CD4-positive, alpha-beta T cell treated with Interleukin-21 for 1 hour (primary cell): Measurements from ENCODE around the gene ANKRD22.

Experiments used
- DNase-seq: peaks from one replicate; pipeline ENCODE4 v3.0.0-alpha.2; 2020

The ANKRD22 gene

DNA sequence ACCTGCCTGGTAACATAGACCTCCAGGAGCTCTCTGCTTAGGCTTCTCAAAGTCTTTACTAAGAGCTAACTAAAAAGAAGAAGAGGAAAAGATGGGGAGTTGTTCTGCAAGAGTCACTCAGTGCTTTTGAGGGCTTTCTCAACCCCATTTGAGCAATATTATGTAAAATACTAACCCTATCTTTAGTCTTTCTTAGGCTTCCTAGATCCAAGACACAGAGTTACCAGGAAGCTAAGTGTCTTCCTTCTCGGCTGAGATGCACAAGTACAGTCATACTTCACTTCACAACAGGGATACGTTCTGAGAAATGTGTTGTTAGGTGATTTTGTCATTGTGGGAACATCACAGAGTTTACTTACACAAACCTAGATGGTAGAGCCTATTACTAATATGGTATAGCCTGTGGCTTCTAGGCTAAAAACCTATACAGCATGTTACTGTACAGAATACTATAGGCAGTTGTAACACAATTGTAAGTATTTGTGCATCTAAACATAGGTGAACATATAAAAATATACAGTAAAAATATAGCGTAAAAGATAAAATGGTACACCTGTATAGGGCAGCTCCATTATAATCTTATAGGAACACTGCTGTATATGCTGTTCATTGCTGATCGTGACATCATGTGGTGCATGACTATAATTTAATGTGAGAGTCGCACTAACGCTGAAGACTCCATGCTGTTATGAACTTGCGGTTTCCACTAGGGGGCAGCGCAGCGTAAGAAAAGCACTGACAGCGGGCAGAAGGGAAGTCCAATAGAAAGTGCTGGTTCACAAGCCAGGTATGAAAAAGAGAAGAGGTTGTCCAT is 16.3 kb downstream of the ANKRD22 start:
- DNase-seq, result peak; percentile 89

DNA sequence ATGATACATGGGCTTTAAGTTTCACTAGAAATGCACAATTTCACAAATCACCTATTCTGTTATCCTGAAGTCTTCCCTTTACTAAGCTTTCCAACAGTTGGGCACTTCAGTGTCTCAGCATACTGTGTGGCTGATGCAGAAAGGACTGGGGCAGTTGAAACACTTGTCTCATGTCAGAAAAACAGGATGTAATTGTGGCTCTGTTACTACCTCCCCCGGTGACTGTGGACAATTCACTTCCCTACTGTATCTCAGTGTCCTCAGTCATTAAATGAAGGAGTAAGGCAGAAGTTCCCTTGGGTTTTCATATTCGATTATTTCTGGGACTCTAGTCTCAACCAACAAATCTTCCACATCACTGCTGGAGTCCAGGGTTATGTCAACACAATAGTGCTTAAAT is 17.9 kb downstream of the ANKRD22 start:
- no peak for DNase-seq

DNA sequence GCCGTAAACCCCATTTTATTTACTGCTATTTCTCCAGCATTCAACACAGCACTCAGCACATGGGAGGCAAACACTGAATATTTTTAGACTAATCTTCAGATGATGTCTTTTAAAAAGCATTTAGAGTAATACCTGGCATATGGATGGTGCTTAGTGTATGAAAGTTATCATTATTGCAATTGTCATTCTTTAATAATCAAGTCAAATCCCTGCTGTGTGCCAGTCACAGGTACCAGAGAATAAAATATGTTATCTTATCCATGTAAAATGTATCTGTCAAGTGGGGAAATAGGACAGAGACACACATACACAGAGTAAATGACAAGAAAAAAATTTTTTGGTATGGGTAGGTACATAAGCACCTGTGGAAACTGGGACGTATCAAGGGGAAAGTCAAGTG is 18.5 kb downstream of the ANKRD22 start:
- DNase-seq, result no peak

DNA sequence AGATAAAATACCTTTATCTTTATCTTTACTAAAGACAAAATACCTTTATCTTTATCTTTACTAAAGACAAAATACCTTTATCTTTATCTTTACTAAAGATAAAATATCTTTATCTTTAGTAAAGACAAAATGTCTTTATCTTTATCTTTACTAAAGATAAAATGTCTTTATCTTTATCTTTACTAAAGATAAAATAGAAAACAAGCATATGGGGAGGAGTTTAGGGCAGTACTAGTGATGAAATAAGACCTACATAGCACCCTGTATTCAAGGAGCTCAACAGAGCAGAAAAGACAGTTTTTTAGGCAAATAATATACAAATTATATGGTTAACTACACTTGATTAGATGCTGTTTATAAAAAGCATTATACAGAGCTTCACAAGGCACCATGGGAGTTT is 19.3 kb downstream of the ANKRD22 start:
- DNase-seq, result no peak

DNA sequence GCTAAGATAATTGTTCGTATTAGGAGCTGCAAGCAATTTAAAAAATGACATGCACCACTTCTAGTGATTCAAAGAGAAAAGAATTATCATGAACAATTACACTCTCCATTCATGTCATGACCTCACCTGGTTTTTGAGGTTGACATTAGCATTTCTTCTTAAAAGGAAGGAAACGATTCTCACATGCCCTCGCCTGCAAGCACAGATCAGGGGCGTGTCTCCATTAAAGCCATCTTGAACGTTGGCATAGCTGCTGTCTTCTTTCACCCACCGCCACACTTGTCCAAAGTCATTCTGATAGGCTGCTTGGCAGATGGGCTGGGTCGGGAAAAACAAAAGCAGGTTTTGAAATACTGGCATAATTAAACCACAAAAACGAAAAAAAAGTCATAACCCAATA is 19.9 kb downstream of the ANKRD22 start:
- DNase-seq, result peak; percentile 67

DNA sequence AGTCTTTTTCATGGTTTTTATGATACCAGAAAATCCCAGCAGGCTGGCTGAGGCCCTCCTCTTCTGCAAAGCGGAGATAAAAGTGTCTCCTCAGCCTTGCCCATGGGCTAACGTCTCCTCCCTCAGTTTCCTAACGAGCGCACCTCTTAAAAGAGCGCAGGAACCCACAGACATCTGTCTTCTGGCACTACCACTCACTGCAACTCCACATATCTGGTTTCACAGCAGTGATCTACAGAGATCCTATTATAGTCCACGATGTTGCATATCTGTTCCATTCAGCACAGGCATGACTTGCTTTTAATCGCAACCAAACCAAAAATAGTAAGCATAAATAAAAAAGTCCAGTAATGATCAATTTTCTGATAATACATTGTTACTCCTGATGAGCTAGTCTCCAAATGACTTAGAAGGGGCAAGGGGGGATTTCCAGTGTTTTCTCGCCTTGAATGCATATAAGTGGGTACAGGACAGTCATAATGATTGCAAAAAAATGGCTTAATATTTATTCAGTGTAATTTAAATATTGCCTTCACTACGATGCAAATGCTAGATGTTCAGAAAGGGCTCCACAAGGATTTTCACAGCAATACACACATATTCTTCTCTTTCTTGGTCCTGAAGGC is 20.9 kb downstream of the ANKRD22 start:
- no peak for DNase-seq

DNA sequence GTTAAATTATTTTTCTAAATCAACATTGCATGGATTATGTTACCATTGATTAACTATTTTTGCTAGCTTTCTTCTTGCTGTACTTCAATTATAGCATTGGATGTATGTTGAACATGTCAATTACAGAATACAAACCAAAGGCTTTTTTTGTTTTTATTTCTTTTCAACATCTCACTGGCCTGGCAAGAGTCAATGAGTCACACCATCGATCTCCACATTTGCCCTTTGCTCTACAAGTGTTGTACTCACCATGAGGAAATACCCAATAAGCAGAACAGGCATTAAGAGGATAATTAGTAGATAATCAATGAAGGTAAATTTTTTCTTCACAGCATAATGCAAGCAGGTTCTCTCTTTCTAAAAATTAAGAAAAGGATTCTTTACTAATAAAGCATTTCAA is 23.3 kb downstream of the ANKRD22 start:
- no peak for DNase-seq

DNA sequence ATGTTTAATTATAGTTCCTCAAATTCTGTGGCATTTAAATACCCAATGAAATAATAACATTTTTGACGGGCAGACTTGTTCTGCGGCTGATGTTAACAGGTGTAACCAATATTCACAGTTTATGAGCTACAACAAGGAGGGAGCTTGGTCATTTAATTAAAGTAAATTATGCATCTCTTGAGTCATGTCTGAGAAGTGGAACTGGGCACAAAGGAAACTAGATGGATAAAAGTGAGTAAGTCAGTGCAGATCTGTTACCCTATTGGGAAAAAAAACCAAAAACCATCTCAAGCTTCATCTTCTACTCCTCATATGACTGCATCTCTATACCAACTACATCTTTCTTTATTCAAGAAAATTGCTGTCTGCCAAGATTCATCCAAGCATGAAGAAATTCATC is 24.0 kb downstream of the ANKRD22 start:
- no peak for DNase-seq

DNA sequence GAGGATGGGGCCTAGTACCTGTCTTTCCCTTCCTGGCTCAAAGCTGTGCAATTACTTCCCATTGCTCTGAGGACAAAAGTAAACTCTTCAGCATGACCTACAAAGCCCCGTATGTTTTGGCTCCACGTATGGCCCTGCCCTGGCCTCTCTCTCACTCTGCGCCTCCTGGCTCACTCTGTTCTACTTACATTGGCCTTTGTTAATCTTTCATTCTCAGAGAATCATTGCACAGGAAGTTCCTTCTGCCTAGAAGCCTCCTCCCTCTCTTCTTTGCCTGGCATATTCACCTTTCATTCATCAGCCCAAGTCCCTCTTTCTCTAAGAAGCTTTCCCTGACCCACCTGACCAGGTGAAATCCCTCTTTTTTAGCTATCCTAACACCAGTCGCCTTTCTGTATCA is 25.3 kb downstream of the ANKRD22 start:
- DNase-seq, result no peak

DNA sequence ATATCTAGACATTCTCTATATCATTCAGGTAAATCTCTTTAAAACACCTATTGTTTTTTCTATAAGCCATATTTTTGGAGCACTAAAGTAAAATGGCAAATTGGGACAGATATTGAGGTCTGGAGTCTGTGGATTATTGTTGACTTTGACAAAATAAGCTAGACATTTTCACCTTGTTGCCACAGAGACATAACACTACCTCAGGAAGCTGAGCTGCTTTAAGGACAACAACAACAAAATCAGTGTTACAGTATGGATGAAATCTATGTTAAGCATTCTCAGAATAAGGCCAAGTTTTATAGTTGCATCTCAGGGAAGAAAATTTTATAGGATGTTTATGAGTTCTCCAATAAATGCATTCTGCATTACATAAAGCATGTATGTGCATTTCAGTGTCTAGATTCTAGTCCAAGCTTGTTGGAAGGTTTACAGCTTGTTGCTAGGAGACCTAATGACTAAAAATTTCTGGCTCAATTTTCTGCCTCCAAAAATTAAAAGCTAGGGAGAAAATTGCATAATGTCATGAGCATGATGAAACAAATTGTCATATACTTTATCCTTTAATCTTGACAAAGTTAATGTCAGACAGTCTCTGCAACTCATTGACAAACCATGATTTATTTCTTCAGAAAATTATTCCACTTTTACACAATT is 30.8 kb downstream of the ANKRD22 start:
- peak; percentile 12 for DNase-seq

DNA sequence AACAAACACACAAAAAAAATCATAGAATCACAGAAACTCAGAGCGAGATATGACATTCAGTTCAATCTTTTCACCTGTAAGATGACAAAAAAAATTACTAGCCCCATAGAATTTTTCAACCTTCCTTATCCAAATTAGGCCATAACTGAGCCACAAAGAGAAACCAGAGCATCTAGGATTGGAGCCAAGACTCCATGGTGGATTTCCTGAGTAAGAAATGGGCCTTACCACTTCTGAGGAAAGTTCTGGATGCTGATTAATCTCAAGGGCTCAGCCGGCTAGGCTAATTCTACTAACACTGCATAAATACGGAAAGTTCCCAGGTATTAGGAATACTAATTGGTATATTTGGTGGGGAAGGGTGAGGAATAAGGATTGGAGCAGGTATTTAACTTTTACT is 32.4 kb downstream of the ANKRD22 start:
- no peak for DNase-seq

DNA sequence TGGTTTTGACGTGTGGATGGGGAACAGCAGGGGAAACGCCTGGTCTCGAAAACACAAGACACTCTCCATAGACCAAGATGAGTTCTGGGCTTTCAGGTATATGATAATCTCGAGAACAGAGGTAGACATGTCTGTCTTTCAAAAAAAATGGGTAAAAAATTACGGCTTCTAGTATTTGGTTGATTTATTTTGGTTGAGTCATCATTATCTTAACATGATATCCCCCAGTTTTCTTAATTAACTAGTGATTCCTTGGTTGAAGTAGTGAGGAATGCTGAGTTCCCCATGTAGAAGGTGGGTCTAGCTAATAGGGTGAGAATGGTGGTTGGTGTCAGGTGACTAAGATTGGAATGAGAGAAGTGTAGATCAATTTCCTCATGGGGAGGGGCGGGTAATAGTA is 38.4 kb downstream of the ANKRD22 start:
- no peak for DNase-seq

DNA sequence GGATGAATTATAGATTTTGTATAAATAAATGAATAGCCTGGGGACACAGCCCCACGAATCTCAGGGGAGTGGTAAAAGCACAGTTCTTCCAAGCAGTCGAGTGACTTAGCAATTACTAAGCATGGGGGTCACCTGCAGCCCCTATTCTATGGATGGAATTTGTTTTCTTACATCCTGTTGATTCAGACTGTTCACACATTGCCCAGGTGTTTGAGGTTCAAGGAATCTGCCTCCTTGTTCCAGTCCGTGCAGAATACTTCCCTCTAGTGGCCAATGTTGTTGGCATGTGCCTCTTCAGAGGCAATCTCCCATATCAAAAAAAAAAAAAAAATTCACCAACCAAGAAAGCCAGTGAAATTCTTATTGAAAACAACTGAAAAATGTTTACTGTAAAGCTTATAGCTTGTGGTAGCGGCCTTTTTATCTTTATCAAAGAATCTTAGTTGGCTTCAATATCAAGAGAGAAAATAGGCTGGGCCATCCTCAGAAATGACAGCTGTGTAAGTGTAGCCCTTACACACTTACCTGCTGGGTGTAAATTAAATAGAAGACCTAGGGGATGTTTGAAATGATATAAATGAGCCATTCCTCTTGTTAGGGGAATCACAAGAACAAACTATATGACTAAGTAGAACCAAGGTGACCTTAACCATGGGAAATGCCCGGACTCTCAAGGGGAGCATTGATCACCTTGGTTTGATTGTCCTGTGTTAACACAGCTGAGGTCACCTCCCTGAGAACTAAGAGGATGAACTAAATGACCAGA is 41.3 kb downstream of the ANKRD22 start:
- DNase-seq, result peak; percentile 67

DNA sequence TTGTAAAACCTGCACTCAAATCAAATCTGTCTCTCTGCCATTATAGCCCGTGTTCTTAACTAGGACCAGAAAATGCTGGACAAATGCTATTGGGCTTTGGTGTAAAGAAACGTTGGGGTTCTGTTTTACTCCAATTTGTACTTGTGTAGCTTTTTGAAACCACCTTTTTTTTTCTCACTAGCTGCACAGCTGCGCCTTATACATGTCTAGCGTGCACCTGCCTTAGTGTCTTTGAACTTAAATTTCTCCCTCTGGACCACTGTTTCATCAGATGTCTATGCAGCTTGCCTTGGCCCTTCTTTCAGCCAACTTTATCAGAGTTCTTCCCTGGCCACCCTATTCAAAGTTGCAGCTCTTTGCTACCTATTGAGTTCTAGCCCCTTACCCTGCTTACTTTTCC is 42.0 kb downstream of the ANKRD22 start:
- no peak for DNase-seq

DNA sequence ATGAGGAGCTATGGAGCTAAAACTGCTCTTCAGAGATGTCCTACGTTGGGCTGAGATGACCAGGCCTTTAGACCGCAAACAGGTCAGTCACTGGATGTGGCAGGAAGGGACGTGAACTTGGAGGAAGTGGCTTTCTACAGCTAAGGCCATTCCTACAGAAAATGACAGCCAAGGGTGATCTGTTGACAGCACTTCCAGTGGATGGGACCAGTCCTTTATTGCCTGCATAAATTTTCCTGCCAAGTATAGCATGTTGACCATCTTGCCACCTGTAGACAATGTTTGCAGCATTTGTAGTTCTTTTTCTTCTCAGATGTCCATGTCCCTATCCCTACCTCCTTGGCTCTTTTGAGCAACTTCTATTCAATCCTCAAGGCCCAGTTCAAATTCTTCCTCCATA is 45.7 kb downstream of the ANKRD22 start:
- no peak for DNase-seq

DNA sequence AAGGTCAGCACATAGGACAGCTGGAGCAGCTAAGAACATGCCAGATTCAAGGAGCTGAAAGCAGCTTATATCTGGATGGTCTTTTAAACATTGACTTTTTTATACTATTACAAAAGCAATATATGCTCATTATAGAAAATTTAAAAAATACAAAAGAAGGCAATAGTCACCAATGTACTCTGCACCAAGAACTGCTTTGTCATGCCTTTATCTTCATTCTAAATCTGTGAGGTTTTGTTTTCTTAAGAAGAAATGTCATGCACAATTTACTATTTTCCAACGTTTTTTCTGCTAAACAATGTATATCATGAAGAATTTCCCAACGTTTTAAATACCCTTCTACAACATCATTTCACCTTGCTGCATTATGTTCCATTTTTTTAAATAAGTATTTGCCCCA is 46.3 kb downstream of the ANKRD22 start:
- DNase-seq, result no peak

DNA sequence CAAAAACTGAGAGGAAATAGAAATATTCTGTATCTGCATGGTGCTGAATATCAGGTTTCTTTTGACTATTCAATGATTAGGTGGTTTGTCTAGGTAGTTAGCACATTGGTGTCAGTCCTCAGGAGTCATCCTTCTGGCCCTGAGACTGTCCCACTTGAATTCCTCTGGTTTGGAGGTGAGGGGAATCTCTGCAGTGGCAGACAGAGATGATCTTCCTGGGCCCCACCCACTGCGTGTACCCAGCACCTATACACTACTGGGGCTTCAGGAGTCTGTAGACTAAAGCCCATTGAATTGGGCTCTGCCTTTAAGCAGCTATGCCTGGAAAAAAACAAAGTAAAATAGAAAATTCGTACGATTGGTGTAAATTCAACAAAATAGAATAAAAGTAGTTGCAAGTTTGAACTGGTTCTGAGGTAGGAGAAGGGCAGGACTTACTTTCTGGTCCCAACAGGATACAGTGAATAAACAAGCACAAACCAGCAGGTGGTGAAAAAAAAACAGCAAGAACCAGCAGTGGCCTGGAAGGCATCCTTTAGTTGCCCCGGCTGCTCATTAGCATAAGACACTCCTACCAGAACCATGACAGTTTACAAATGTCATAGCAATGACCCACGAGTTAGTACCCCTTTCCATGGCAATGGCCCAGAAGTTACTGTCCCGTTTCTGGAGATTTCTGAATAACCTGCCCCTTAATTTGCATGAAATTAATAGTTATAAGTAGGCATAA is 47.4 kb downstream of the ANKRD22 start:
- DNase-seq, result no peak

DNA sequence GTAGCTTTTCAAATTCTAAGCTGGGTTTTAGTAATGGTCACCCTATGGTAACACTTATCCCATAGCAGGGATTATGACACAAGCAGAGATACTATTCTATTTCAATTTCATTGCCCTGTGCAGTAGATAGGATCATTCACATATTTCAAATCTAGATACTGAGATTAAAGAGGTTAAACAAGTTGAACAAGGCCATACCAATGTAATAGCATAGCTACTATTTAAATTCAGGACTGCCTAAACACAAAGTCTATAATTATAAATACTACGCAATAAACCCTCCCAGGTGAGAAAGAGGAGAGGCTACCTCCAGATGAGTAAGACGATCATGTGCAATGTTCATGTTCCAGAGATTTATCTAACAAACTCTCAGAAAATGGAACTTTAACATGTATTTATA is 48.0 kb downstream of the ANKRD22 start:
- DNase-seq, result no peak

DNA sequence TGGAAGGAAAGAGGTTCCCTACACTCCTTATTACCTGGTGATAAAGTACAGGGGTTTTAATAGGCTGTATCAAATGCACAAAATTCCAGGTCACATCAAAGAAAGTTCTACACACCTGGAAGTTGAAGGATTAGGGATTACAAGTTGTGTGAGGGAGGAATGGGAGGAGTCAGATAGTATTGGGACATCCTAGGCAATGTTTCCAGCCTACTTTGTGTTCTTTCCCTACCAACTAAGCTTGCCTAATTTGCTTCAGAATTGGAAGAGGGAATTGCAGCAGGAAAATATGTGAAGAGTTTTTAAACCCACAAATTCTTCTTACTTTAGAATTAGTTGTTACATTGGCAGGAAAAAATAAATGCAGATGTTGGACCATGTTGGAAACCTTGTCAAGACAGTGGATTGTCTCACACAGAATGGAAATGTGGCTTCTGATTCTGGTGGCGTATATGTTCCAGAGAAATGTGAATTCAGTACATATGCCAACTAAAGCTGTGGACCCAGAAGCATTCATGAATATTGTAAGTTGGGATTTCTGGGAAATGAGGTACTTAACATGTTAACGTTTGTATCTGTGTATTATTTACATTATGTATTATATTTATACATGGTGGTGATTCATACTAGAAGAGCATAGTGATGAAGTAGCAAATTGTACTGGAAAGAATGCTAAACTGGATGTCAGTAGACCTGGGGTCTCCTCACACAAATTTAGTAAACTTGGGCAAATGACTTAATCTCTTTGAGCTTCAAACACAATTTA is 48.9 kb downstream of the ANKRD22 start, which contains the start of gene LIPM:
Gene LIPM, plus strand, starts transcription at position 208 of the 763 bp plus-strand sequence. Its CDS starts 167 bp downstream, at position 375.
- DNase-seq, result no peak

DNA sequence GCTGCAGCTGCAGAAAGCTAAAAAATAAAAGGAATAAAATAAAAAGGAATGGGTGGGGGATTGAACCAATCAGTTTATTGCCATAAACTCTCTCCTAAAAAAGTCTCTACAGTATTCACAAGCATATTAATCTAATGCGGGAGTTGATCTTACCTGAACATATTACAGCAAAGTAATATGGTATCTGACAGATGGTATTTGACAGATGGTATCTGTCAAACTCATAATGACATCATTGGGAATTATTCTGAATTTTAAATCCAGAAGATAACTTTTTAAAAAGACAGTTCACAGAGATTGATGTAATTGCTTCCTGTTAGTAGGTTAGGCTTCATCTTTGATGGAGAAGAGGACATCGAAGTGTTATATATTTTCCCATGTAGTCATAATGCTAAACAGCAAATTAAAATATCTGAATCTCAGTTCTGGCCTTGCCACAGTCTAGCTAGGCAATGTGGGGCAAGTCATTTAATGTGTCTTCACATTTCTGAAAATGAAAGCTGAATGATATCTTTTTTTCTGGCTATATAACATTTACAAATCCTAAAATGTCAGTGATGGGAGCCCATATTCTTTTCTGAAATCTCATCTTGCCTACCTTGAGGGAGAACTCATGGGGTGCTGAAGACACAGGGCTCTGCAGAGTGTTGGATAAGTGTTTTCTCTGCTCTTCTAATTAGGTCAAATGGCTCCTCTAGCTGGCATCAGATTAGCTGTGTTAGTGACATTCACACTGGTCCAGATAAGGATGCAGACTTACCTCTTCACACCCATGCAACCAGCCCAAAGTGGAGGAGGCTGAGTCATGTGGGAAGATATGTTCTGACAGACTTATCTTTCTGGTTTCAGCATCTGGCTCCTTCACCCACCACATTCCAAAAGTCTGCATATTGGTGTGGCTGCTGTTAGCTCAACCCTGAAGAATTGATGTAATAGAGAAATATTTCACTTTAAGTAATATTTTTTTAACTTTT is 51.2 kb downstream of the ANKRD22 start:
- DNase-seq, result no peak

DNA sequence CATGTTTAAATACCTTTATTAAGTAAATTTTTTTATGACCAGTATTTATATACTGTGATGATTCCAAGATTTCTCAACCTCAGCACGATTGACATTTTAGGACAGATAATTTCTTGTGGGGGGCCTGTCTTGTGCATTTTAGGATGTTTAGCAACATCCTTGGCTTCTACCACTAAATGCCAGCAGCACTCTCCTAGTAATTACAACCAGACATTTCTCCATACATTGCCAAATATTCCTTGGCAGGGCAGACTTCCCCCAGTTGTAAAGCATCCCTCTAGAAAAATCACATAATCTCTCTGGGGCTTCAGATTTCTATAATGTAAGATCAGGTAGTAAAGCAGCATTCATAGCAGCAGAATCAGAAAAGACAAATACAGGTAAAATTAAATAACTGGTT is 56.9 kb downstream of the ANKRD22 start:
- DNase-seq, result no peak
